ENCODE results near the gene TBC1D16.

The TBC1D16 gene

DNA sequence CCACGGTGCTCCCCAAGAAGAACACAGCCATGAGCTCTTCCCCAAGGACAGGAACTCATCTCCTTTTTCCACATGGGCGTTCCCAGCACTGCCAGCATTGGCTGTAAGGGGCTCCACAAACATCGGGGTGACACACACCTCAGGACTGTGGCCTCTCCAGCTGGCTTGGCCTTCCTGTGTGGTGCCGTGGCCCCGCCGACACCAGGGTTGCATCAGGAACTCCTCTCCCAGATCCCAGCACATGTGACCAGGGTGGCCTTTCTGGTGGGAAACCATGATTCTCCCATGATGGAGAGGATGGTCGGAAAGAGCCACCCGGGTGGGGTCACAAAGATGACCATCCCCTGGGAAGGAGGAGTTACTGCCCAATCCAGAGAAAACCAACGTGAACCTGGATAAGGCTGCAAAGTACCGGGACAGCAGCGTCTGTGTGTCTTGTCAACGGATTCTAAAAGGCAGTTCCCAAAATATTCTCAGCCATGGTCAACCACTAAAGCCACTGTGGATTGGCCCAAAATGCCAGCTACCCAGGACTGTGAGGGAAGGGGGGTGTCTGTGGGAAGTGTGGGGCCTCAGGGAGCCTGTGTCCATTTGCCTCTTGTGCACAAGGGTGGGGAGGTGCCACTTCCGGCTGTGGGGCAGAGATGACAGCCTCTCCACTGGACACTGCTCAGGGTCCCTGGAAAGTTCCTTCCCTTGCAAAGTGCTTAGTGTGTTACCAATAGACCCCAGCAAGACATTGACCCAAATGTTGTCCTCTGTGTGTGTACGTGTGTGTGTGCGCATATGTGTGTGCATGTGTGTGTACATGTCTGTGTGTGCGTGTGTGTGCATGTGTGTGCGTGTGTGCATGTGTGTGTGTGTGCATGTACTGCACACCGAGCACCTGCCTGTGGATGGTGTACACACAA, 118.4 kb downstream of the TBC1D16 start:
- no peak for ATAC-seq (ENCODE audit: insufficient read depth, low read depth)
- H3K9ac ChIP-seq (ENCODE audit: low read depth, low read length) = no peak overlapping the region
- no peaks in the 10 kb centered on the region for H3K36me3 ChIP-seq (ENCODE audit: insufficient read depth, low read length)
- no peak overlapping the region for H3K27ac ChIP-seq (ENCODE audit: low read length)
- H4K20me1 ChIP-seq (ENCODE audit: insufficient read depth, low read length) = no peaks in the 10 kb centered on the region
- H3K79me2 ChIP-seq (ENCODE audit: insufficient read depth, low read length) = no peaks in the 10 kb centered on the region
- TF ChIP-seq, protein P1, sequence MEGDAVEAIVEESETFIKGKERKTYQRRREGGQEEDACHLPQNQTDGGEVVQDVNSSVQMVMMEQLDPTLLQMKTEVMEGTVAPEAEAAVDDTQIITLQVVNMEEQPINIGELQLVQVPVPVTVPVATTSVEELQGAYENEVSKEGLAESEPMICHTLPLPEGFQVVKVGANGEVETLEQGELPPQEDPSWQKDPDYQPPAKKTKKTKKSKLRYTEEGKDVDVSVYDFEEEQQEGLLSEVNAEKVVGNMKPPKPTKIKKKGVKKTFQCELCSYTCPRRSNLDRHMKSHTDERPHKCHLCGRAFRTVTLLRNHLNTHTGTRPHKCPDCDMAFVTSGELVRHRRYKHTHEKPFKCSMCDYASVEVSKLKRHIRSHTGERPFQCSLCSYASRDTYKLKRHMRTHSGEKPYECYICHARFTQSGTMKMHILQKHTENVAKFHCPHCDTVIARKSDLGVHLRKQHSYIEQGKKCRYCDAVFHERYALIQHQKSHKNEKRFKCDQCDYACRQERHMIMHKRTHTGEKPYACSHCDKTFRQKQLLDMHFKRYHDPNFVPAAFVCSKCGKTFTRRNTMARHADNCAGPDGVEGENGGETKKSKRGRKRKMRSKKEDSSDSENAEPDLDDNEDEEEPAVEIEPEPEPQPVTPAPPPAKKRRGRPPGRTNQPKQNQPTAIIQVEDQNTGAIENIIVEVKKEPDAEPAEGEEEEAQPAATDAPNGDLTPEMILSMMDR (IDR thresholded peaks at IDR 0.05; ENCODE audit: borderline replicate concordance, extremely low read depth, low read length, poor library complexity, severe bottlenecking) = no peak
- TF ChIP-seq EZH2 (IDR thresholded peaks at IDR 0.05; ENCODE audit: borderline replicate concordance, low read depth, low read length, severe bottlenecking) = no peak
- no peak overlapping the region for H3K4me3 ChIP-seq (ENCODE audit: low read depth in 1 of 2, low read length in 2 of 2)
- H3K27me3 ChIP-seq (ENCODE audit: insufficient read depth, low read length, poor library complexity) = no peaks in the 10 kb centered on the region
- H3K9me3 ChIP-seq (ENCODE audit: insufficient read depth, low read length, severe bottlenecking) = no peaks in the 10 kb centered on the region
- no peak for DNase-seq
- H2AFZ ChIP-seq (ENCODE audit: low read depth, low read length) = no peak overlapping the region
- no peaks in the 10 kb centered on the region; the same call in 1 of the 2 replicates for H3K4me1 ChIP-seq (ENCODE audit: insufficient read depth, low read length)
- no peak overlapping the region for H3K4me2 ChIP-seq (ENCODE audit: insufficient read depth, low read length)

DNA sequence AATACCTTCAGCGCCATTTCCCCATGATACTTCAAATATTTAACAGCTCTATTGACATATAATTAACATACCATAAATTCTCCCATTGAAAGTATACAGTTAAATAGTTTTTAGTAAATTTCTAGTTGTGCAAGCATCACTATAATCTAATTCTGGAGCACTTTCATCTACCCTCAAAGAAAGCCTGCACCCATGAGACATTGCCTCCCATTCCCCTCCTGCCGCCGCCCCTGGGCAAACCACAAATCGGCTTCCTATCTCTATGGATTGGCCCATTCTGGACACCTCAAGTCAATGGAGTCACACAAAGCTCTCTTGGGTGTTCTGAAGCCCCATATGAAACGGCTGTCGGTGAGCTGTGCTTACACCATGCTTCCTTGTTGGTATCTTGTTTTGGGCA, 119.2 kb downstream of the TBC1D16 start:
- no peak for ATAC-seq (ENCODE audit: insufficient read depth, low read depth)
- Histone ChIP-seq H3K4me3 (ENCODE audit: low read depth in 1 of 2, low read length in 2 of 2) (no peak overlapping the region), H3K9me3 (ENCODE audit: insufficient read depth, low read length, severe bottlenecking) (no peaks in the 10 kb centered on the region), H3K27me3 (ENCODE audit: insufficient read depth, low read length, poor library complexity) (no peaks in the 10 kb centered on the region), H4K20me1 (ENCODE audit: insufficient read depth, low read length) (no peaks in the 10 kb centered on the region), H3K79me2 (ENCODE audit: insufficient read depth, low read length) (no peaks in the 10 kb centered on the region), H3K36me3 (ENCODE audit: insufficient read depth, low read length) (no peaks in the 10 kb centered on the region), H3K9ac (ENCODE audit: low read depth, low read length) (no peak overlapping the region), H3K4me2 (ENCODE audit: insufficient read depth, low read length) (no peak overlapping the region), H2AFZ (ENCODE audit: low read depth, low read length) (no peak overlapping the region), H3K4me1 (ENCODE audit: insufficient read depth, low read length) (no peaks in the 10 kb centered on the region; the same call in 1 of the 2 replicates), H3K27ac (ENCODE audit: low read length) (no peak overlapping the region)
- TF ChIP-seq EZH2 (IDR thresholded peaks at IDR 0.05; ENCODE audit: borderline replicate concordance, low read depth, low read length, severe bottlenecking) = no peak
- TF ChIP-seq, protein P1 (IDR thresholded peaks at IDR 0.05; ENCODE audit: borderline replicate concordance, extremely low read depth, low read length, poor library complexity, severe bottlenecking) = no peak
- no peak for DNase-seq

DNA sequence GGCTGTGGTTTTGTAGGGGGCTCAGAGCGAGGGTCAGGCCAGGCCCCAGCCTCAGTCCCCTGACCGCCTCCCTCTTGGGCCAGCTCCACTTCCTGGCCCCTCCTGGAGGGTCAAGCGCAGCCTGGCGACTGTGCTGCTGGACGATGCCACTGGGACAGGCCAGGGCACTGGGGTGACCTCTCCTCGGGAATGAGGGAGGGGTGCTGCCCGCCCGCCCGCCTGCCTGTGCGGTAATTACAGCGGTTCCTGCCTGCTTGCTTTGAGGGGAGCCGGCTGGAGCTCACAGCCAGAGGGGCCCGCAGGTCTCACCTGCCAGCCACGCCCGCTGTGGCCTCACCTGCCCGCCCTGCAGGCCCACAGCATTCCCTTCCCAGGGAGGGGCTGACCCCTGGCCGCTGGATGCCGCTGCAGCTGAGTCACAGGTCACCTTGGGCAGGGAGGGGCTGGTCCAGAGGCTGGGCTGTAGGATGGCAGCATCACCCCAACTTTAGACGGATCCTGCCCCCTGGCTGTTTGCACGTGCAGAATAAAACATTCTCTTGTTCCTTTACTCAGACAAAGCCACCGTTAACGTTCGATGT, 119.7 kb downstream of the TBC1D16 start:
- H3K4me3 ChIP-seq (ENCODE audit: low read depth in 1 of 2, low read length in 2 of 2) = no peak overlapping the region
- no peak overlapping the region for H3K27ac ChIP-seq (ENCODE audit: low read length)
- no peak overlapping the region for H3K9ac ChIP-seq (ENCODE audit: low read depth, low read length)
- H3K4me1 ChIP-seq (ENCODE audit: insufficient read depth, low read length) = no peaks in the 10 kb centered on the region; the same call in 1 of the 2 replicates
- ATAC-seq (ENCODE audit: insufficient read depth, low read depth) = no peak
- H2AFZ ChIP-seq (ENCODE audit: low read depth, low read length) = no peak overlapping the region
- TF ChIP-seq, protein P1 (IDR thresholded peaks at IDR 0.05; ENCODE audit: borderline replicate concordance, extremely low read depth, low read length, poor library complexity, severe bottlenecking) = peak; percentile 34
- TF ChIP-seq EZH2 (IDR thresholded peaks at IDR 0.05; ENCODE audit: borderline replicate concordance, low read depth, low read length, severe bottlenecking) = no peak
- H3K4me2 ChIP-seq (ENCODE audit: insufficient read depth, low read length) = no peak overlapping the region
- H3K9me3 ChIP-seq (ENCODE audit: insufficient read depth, low read length, severe bottlenecking) = no peaks in the 10 kb centered on the region
- H3K27me3 ChIP-seq (ENCODE audit: insufficient read depth, low read length, poor library complexity) = no peaks in the 10 kb centered on the region
- no peaks in the 10 kb centered on the region for H3K79me2 ChIP-seq (ENCODE audit: insufficient read depth, low read length)
- no peak for DNase-seq
- no peaks in the 10 kb centered on the region for H3K36me3 ChIP-seq (ENCODE audit: insufficient read depth, low read length)
- no peaks in the 10 kb centered on the region for H4K20me1 ChIP-seq (ENCODE audit: insufficient read depth, low read length)
